ENCODE results near the gene IL1RAP.

IL1RAP gene

GRCh38 chr3:190533511-190534281 lies 19.8 kb downstream of the IL1RAP start:
- TF ChIP-seq USF1 (IDR thresholded peaks at IDR 0.05) (peak; percentile 20; the same call in 1 of the 2 replicates), CREB1 (IDR thresholded peaks at IDR 0.05; ENCODE audit: low read depth) (no peak), MAX (IDR thresholded peaks at IDR 0.05) (peak; percentile 48; the same call in 1 of the 2 replicates), ZBTB7A (IDR thresholded peaks at IDR 0.05; ENCODE audit: low read depth) (no peak), NFIC (IDR thresholded peaks at IDR 0.05) (0 out of 2 replicates have a peak, but pooled peaks have one; percentile 8), TEAD4 (IDR thresholded peaks at IDR 0.05) (peak; percentile 56; the same call in 1 of the 2 replicates), EP300 (IDR thresholded peaks at IDR 0.05; ENCODE audit: borderline replicate concordance) (peak; percentile 30; the same call in 1 of the 2 replicates)

- no peak for TF ChIP-seq RAD21 (IDR thresholded peaks at IDR 0.05; ENCODE audit: low read depth)
- TF ChIP-seq USF1 (IDR thresholded peaks at IDR 0.05) = no peak
- no peak for TF ChIP-seq EP300 (IDR thresholded peaks at IDR 0.05; ENCODE audit: borderline replicate concordance)
- TF ChIP-seq TEAD4 (IDR thresholded peaks at IDR 0.05) = no peak
- TF ChIP-seq YY1 (IDR thresholded peaks at IDR 0.05; ENCODE audit: low read depth) = no peak
- TF ChIP-seq FOXM1 (IDR thresholded peaks at IDR 0.05; ENCODE audit: borderline replicate concordance, low read depth) = no peak
- TF ChIP-seq CEBPB (IDR thresholded peaks at IDR 0.05) = no peak
- TF ChIP-seq ZBTB7A (IDR thresholded peaks at IDR 0.05; ENCODE audit: low read depth) = no peak
- no peak for TF ChIP-seq CREB1 (IDR thresholded peaks at IDR 0.05; ENCODE audit: low read depth)
- no peak for TF ChIP-seq EGR1 (IDR thresholded peaks at IDR 0.05)
- no peak for TF ChIP-seq NFIC (IDR thresholded peaks at IDR 0.05)
- TF ChIP-seq TCF12 (IDR thresholded peaks at IDR 0.05; ENCODE audit: low read depth) = no peak
- TF ChIP-seq MAX (IDR thresholded peaks at IDR 0.05) = no peak
- TF ChIP-seq TAF1 (IDR thresholded peaks at IDR 0.05; ENCODE audit: low read depth) = no peak
Measured at GRCh38 chr3:190534386-190534785, 20.5 kb downstream of the IL1RAP start.

- TF ChIP-seq FOXM1 (IDR thresholded peaks at IDR 0.05; ENCODE audit: borderline replicate concordance, low read depth) (no peak), NFIC (IDR thresholded peaks at IDR 0.05) (no peak), EGR1 (IDR thresholded peaks at IDR 0.05) (no peak), TAF1 (IDR thresholded peaks at IDR 0.05; ENCODE audit: low read depth) (no peak), USF1 (IDR thresholded peaks at IDR 0.05) (no peak), MAX (IDR thresholded peaks at IDR 0.05) (no peak), CREB1 (IDR thresholded peaks at IDR 0.05; ENCODE audit: low read depth) (no peak), TCF12 (IDR thresholded peaks at IDR 0.05; ENCODE audit: low read depth) (no peak), CEBPB (IDR thresholded peaks at IDR 0.05) (no peak), RAD21 (IDR thresholded peaks at IDR 0.05; ENCODE audit: low read depth) (no peak), EP300 (IDR thresholded peaks at IDR 0.05; ENCODE audit: borderline replicate concordance) (no peak), ZBTB7A (IDR thresholded peaks at IDR 0.05; ENCODE audit: low read depth) (no peak), TEAD4 (IDR thresholded peaks at IDR 0.05) (no peak), REST (IDR thresholded peaks at IDR 0.05; ENCODE audit: low read depth) (no peak), YY1 (IDR thresholded peaks at IDR 0.05; ENCODE audit: low read depth) (no peak)
Measured at GRCh38 chr3:190534986-190535385, 21.1 kb downstream of the IL1RAP start.

- no peak for TF ChIP-seq TEAD4 (IDR thresholded peaks at IDR 0.05)
- TF ChIP-seq TAF1 (IDR thresholded peaks at IDR 0.05; ENCODE audit: low read depth) = no peak
- TF ChIP-seq CEBPB (IDR thresholded peaks at IDR 0.05) = no peak
- no peak for TF ChIP-seq TCF12 (IDR thresholded peaks at IDR 0.05; ENCODE audit: low read depth)
- no peak for TF ChIP-seq FOXM1 (IDR thresholded peaks at IDR 0.05; ENCODE audit: borderline replicate concordance, low read depth)
- no peak for TF ChIP-seq RAD21 (IDR thresholded peaks at IDR 0.05; ENCODE audit: low read depth)
- no peak for TF ChIP-seq MAX (IDR thresholded peaks at IDR 0.05)
Measured at GRCh38 chr3:190537146-190537545, 23.3 kb downstream of the IL1RAP start.

- TF ChIP-seq RAD21 (IDR thresholded peaks at IDR 0.05; ENCODE audit: low read depth) (no peak), ZBTB7A (IDR thresholded peaks at IDR 0.05; ENCODE audit: low read depth) (no peak), YY1 (IDR thresholded peaks at IDR 0.05; ENCODE audit: low read depth) (no peak), CEBPB (IDR thresholded peaks at IDR 0.05) (no peak), TCF12 (IDR thresholded peaks at IDR 0.05; ENCODE audit: low read depth) (no peak), USF1 (IDR thresholded peaks at IDR 0.05) (no peak), MAX (IDR thresholded peaks at IDR 0.05) (no peak), EGR1 (IDR thresholded peaks at IDR 0.05) (no peak), FOXM1 (IDR thresholded peaks at IDR 0.05; ENCODE audit: borderline replicate concordance, low read depth) (no peak), CREB1 (IDR thresholded peaks at IDR 0.05; ENCODE audit: low read depth) (no peak), TAF1 (IDR thresholded peaks at IDR 0.05; ENCODE audit: low read depth) (no peak), REST (IDR thresholded peaks at IDR 0.05; ENCODE audit: low read depth) (no peak), NFIC (IDR thresholded peaks at IDR 0.05) (no peak), EP300 (IDR thresholded peaks at IDR 0.05; ENCODE audit: borderline replicate concordance) (no peak), TEAD4 (IDR thresholded peaks at IDR 0.05) (no peak)
Measured at GRCh38 chr3:190538288-190538687, 24.4 kb downstream of the IL1RAP start.

All from Ishikawa (cell line).